PFSK-1 (cell line): ENCODE results near the gene CCP110.

Experiments
- FOXP2 ChIP-seq: optimal IDR thresholded peaks from 2 replicates; pipeline ENCODE3; 2011; ENCODE audit warnings: borderline replicate concordance, control low read depth, inconsistent platforms; ENCODE audit not compliant: insufficient read depth; ENCODE audit errors: extremely low read length, extremely low read depth
- POLR2AphosphoS5 ChIP-seq: IDR thresholded peaks from 2 replicates; pipeline ENCODE4 v1.6.1; 2012; ENCODE audit warnings: low read depth, mild to moderate bottlenecking, control low read depth, low read length, moderate library complexity
- SIN3A ChIP-seq: IDR thresholded peaks from 2 replicates; pipeline ENCODE4 v1.6.1; 2012; ENCODE audit warnings: mild to moderate bottlenecking, low read length, moderate library complexity, borderline replicate concordance; ENCODE audit not compliant: insufficient read depth
- TAF1 ChIP-seq: IDR thresholded peaks from 2 replicates; pipeline ENCODE4 v1.6.1; 2012; ENCODE audit warnings: low read length, control low read depth, borderline replicate concordance; ENCODE audit not compliant: insufficient read depth
- TF ChIP-seq, protein P1 (sequence below), 2 experiments: IDR thresholded peaks; 2 replicates each; pipeline versions ENCODE4 v1.6.1 to v1.8.0; 2011 to 2012; ENCODE audit warnings: low read depth in 2 of 2, low read length in 2 of 2, control low read depth in 1 of 2, inconsistent platforms in 1 of 2, mild to moderate bottlenecking in 1 of 2, moderate library complexity in 1 of 2; ENCODE audit not compliant: insufficient read depth in 1 of 2

DNA sequence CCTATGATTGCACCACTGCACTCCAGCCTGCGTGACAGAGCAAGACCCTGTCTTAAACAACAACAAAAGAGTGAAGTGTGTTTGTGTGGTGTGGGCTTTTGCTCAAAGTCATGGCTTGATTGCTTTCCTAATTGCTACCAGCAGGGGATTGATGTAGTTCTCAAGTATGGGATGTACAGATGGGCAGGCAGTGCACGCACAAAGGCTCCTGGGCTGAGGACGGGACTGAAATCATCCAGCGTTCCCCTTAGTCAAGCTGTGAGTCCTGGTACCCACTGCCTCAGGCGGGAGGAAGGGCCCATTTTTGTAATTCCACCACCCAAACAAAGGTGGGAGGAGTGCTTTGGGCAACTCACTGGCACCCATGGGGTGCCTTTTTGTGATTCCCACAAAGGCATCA lies 49.1 kb upstream of the CCP110 start:
- TF ChIP-seq POLR2AphosphoS5 (no peak), FOXP2 (no peak), SIN3A (no peak), TAF1 (no peak)
- TF ChIP-seq, protein P1, sequence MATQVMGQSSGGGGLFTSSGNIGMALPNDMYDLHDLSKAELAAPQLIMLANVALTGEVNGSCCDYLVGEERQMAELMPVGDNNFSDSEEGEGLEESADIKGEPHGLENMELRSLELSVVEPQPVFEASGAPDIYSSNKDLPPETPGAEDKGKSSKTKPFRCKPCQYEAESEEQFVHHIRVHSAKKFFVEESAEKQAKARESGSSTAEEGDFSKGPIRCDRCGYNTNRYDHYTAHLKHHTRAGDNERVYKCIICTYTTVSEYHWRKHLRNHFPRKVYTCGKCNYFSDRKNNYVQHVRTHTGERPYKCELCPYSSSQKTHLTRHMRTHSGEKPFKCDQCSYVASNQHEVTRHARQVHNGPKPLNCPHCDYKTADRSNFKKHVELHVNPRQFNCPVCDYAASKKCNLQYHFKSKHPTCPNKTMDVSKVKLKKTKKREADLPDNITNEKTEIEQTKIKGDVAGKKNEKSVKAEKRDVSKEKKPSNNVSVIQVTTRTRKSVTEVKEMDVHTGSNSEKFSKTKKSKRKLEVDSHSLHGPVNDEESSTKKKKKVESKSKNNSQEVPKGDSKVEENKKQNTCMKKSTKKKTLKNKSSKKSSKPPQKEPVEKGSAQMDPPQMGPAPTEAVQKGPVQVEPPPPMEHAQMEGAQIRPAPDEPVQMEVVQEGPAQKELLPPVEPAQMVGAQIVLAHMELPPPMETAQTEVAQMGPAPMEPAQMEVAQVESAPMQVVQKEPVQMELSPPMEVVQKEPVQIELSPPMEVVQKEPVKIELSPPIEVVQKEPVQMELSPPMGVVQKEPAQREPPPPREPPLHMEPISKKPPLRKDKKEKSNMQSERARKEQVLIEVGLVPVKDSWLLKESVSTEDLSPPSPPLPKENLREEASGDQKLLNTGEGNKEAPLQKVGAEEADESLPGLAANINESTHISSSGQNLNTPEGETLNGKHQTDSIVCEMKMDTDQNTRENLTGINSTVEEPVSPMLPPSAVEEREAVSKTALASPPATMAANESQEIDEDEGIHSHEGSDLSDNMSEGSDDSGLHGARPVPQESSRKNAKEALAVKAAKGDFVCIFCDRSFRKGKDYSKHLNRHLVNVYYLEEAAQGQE (IDR thresholded peaks at IDR 0.05; ENCODE audit: insufficient read depth in 1 of 2, low read depth in 2 of 2, low read length in 2 of 2), result no peak
